GM12878 (cell line): ENCODE data around the gene MYOM1. TPM values are rescaled to one million over a fixed set of nuclear protein-coding genes. Genes with fewer than 3 reads are reported as not detected.

Experiments
- ATAC-seq: fragments of 200-7000 bp; cut with Tn5 transposase; 3 replicates; pipeline ENCODE4 v1.9.1; 2020; ENCODE audit warnings: mild to moderate bottlenecking, moderate library complexity
- BruUV-seq: library from RNA; stranded (reverse); fragments of 400-500 nt; replicated peaks from 2 replicates; lab custom pipeline; 2021; lab: Mats Ljungman, UMichigan
- CTCF ChIA-PET: fragments of 300-600 bp; sonication (Branson Sonifier 250); formaldehyde crosslinking; extraction: SDS; loops from one replicate; lab custom pipeline; 2021; ENCODE audit warnings: inconsistent platforms; lab: Yijun Ruan, JAX
- POLR2A ChIA-PET: fragments of 350-600 bp; formaldehyde crosslinking; extraction: SDS; loops from one replicate; lab custom pipeline; 2021; ENCODE audit warnings: inconsistent platforms; lab: Charles Lee
- RAD21 ChIA-PET: fragments of 300-600 bp; sonication (Branson Sonifier 250); formaldehyde crosslinking; loops from one replicate; lab custom pipeline; 2023; ENCODE audit warnings: antibody characterized with exemption; ENCODE audit not compliant: unreplicated experiment; lab: Charles Lee
- SMC1A ChIA-PET: fragments of 300-600 bp; sonication (Branson Sonifier 250); formaldehyde crosslinking; loops from one replicate; lab custom pipeline; 2023; ENCODE audit not compliant: unreplicated experiment, uncharacterized antibody; lab: Charles Lee
- DNase-seq: peaks from one replicate; pipeline ENCODE4 v3.0.0-alpha.2; 2011; ENCODE audit warnings: low read depth, low spot score
- FAIRE-seq: peaks from 3 replicates; lab custom pipeline; 2011; peaks lifted over from hg19 to GRCh38; lab: Jason Lieb, UNC
- H2AFZ ChIP-seq: 2 replicates; pipeline ENCODE4 v1.6.0; 2011; ENCODE audit warnings: low read depth, low read length, control low read depth; ENCODE audit not compliant: control insufficient read depth
- H3K27ac ChIP-seq: 2 replicates; pipeline ENCODE4 v1.5.1; 2011; ENCODE audit warnings: control low read depth; ENCODE audit not compliant: control insufficient read depth, insufficient read depth
- H3K27me3 ChIP-seq, 2 experiments: replicated peaks in 1 of 2; 2 replicates each; pipeline versions ENCODE4 v1.6.0 to v1.6.1; 2011; ENCODE audit warnings: low read length in 1 of 2; ENCODE audit not compliant: control insufficient read depth in 2 of 2, insufficient read depth in 2 of 2
- H3K36me3 ChIP-seq, 2 experiments: 2 replicates each; pipeline ENCODE4 v1.5.1; 2011; ENCODE audit warnings: low read length in 1 of 2; ENCODE audit not compliant: control insufficient read depth in 2 of 2, insufficient read depth in 2 of 2
- H3K4me1 ChIP-seq: 2 replicates; pipeline ENCODE4 v1.6.1; 2011; ENCODE audit warnings: mild to moderate bottlenecking, low read length, moderate library complexity, mixed read lengths; ENCODE audit not compliant: control insufficient read depth, insufficient read depth
- H3K4me2 ChIP-seq: 2 replicates; pipeline ENCODE4 v1.6.0; 2011; ENCODE audit warnings: control low read depth; ENCODE audit not compliant: control insufficient read depth, insufficient read depth
- H3K4me3 ChIP-seq: fragments of 200-600 bp; sonication (generic); 2 replicates; pipeline ENCODE4 v1.5.1; 2016
- H3K79me2 ChIP-seq: 2 replicates; pipeline ENCODE4 v1.6.0; 2011; ENCODE audit warnings: low read length; ENCODE audit not compliant: control insufficient read depth, insufficient read depth
- H3K9ac ChIP-seq: 2 replicates; pipeline ENCODE4 v1.8.0; 2011; ENCODE audit warnings: low read length, control low read depth, mixed read lengths; ENCODE audit not compliant: control insufficient read depth, insufficient read depth
- H3K9me3 ChIP-seq: replicated peaks from 3 replicates; pipeline ENCODE4 v1.5.1; 2011; ENCODE audit warnings: mild to moderate bottlenecking, low read length; ENCODE audit not compliant: control insufficient read depth, insufficient read depth
- H4K20me1 ChIP-seq: 2 replicates; pipeline ENCODE4 v1.6.0; 2011; ENCODE audit not compliant: control insufficient read depth, insufficient read depth
- ATF7 ChIP-seq: fragments of 450-650 bp; IDR thresholded peaks from 2 replicates; pipeline ENCODE4 v1.6.1; 2016; ENCODE audit warnings: low read depth, mild to moderate bottlenecking
- BCL11A ChIP-seq: IDR thresholded peaks from 2 replicates; pipeline ENCODE4 v1.6.1; 2011; ENCODE audit warnings: low read depth, low read length
- JUNB ChIP-seq: IDR thresholded peaks from 2 replicates; pipeline ENCODE4 v1.6.1; 2016; ENCODE audit warnings: antibody characterized with exemption, mild to moderate bottlenecking
- MEF2A ChIP-seq: IDR thresholded peaks from 2 replicates; pipeline ENCODE4 v1.6.1; 2011; ENCODE audit warnings: low read depth, mild to moderate bottlenecking, low read length, moderate library complexity; ENCODE audit not compliant: insufficient read depth
- MYC ChIP-seq: IDR thresholded peaks from 2 replicates; pipeline ENCODE4 v1.6.1; 2011; ENCODE audit warnings: mild to moderate bottlenecking, low read length, moderate library complexity, inconsistent platforms; ENCODE audit not compliant: insufficient read depth, insufficient replicate concordance, insufficient read length, severe bottlenecking
- POLR2AphosphoS5 ChIP-seq: IDR thresholded peaks from 2 replicates; pipeline ENCODE4 v1.6.1; 2011; ENCODE audit warnings: mild to moderate bottlenecking, low read length, inconsistent platforms
- RAD51 ChIP-seq: fragments of 450-650 bp; IDR thresholded peaks from 2 replicates; pipeline ENCODE4 v1.6.1; 2016; ENCODE audit warnings: moderate library complexity, mild to moderate bottlenecking, inconsistent platforms
- SMARCA5 ChIP-seq: fragments of 450-650 bp; IDR thresholded peaks from 2 replicates; pipeline ENCODE4 v1.6.1; 2017; ENCODE audit warnings: mild to moderate bottlenecking
- WGBS: methylation state at CpG from one replicate; pipeline ENCODE4 v1.1.6; 2016; ENCODE audit warnings: low lambda C conversion rate; ENCODE audit not compliant: insufficient replicate concordance, insufficient coverage; ENCODE audit errors: missing lambda C conversion rate; 5-methylcytosine and 5-hydroxymethylcytosine counted together
- in situ Hi-C: fragments of 300-500 bp; cut with MboI; formaldehyde crosslinking; loops from 9 replicates; pipeline ENCODE4 v1.14.3; 2018; ENCODE audit warnings: mixed read lengths
- intact Hi-C: fragments of 100-400 bp; cut with micrococcal nuclease; formaldehyde crosslinking; loops from one replicate; pipeline ENCODE4 v1.14.2; 2022; ENCODE audit not compliant: unreplicated experiment
- polyA plus RNA-seq, 11 experiments: library from polyadenylated mRNA; depleted of rRNA in 4 of 11; unstranded in 6 of 11; stranded (reverse) in 5 of 11; fragments of >200 nt; fragmentation: Nextera tagmentation in 4 of 11; fragmentation: Illumina TruSeq in 1 of 11; extraction: Ambion mirVana in 4 of 11; extraction: Trizol in 1 of 11; gene quantifications; 1 replicate in 1 of 11; 2 replicates in 10 of 11; pipeline versions ENCODE4 v1.2.1 to v1.2.3, GENCODE V29; 2011 to 2016; ENCODE audit warnings: inconsistent platforms in 2 of 11, missing spikeins in 2 of 11, low read depth in 1 of 11
- total RNA-seq, 4 experiments: library from RNA; depleted of rRNA in 3 of 4; stranded (reverse); fragments of >200 nt in 3 of 4; fragmentation: Illumina TruSeq in 1 of 4; extraction: Trizol in 1 of 4; gene quantifications; 2 replicates each; pipeline versions ENCODE4 v1.2.1 to v1.2.3, GENCODE V29; 2013 to 2021
- TF ChIP-seq, protein P1 (sequence below): IDR thresholded peaks from 2 replicates; pipeline ENCODE4 v1.6.1; 2012; ENCODE audit warnings: improper control_type of control experiment, low read depth, low read length; ENCODE audit not compliant: insufficient replicate concordance
- TF ChIP-seq, protein P2 (sequence below): fragments of 450-650 bp; IDR thresholded peaks from 2 replicates; pipeline ENCODE4 v1.6.1; 2016; ENCODE audit warnings: mild to moderate bottlenecking

The MYOM1 gene
- total and polyA plus RNA-seq, 10 of the 15 experiments (the other 5 are each of a cell fraction or from before 2014, with no cell fraction given), result 0.06 to 1.0 (median 0.57) TPM

DNA sequence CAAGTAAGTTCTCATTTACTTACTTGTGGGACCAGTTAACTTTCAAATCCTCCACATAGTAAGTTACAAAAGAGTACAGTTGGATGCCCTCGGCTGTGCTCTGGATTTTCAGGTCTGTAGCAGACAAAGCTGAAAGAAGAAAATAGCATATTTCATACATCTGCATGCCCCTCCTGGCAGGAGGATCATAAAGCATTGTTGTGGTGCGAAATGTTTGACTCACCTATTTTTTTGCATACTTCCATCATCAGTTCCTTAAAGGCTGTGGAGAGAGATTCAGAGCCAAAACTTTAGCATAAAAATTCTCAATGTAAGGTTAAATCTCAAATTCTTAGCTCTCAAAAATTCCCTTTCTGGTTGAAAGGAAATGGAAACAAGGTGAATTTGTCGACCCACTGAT, 136.0 kb downstream of the MYOM1 start:
- no peak overlapping the region for H2AFZ ChIP-seq
- no peaks in the 10 kb centered on the region for H4K20me1 ChIP-seq
- no peaks in the 10 kb centered on the region for H3K9me3 ChIP-seq
- intact Hi-C loops, result no loop called here
- ChIA-PET RAD21 (no interaction called here), CTCF (interaction anchor here (0.6 to 1.7 kb wide), 3 partner anchors 42 to 98 kb away, joined by 3 read pairs; no protein-coding TSS in a partner anchor), SMC1A (interaction anchor here (1.3 kb wide), 1 partner anchor 89 kb away, joined by 3 read pairs; no protein-coding TSS in a partner anchor), POLR2A (no interaction called here)
- DNase-seq (no peak), FAIRE-seq (no peak)
- H3K79me2 ChIP-seq, result no peaks in the 10 kb centered on the region
- no peaks in the 10 kb centered on the region for H3K4me1 ChIP-seq
- no TSS peak for BruUV-seq
- H3K4me2 ChIP-seq, result no peak overlapping the region
- no peak overlapping the region for H3K9ac ChIP-seq
- no peaks in the 10 kb centered on the region for H3K36me3 ChIP-seq
- no peak overlapping the region for H3K4me3 ChIP-seq
- in situ Hi-C loops, result no loop called here
- H3K27ac ChIP-seq, result no peak overlapping the region
- WGBS, result 64% methylated on average over 3 of the region's 3 CpGs
- TF ChIP-seq, protein P1, sequence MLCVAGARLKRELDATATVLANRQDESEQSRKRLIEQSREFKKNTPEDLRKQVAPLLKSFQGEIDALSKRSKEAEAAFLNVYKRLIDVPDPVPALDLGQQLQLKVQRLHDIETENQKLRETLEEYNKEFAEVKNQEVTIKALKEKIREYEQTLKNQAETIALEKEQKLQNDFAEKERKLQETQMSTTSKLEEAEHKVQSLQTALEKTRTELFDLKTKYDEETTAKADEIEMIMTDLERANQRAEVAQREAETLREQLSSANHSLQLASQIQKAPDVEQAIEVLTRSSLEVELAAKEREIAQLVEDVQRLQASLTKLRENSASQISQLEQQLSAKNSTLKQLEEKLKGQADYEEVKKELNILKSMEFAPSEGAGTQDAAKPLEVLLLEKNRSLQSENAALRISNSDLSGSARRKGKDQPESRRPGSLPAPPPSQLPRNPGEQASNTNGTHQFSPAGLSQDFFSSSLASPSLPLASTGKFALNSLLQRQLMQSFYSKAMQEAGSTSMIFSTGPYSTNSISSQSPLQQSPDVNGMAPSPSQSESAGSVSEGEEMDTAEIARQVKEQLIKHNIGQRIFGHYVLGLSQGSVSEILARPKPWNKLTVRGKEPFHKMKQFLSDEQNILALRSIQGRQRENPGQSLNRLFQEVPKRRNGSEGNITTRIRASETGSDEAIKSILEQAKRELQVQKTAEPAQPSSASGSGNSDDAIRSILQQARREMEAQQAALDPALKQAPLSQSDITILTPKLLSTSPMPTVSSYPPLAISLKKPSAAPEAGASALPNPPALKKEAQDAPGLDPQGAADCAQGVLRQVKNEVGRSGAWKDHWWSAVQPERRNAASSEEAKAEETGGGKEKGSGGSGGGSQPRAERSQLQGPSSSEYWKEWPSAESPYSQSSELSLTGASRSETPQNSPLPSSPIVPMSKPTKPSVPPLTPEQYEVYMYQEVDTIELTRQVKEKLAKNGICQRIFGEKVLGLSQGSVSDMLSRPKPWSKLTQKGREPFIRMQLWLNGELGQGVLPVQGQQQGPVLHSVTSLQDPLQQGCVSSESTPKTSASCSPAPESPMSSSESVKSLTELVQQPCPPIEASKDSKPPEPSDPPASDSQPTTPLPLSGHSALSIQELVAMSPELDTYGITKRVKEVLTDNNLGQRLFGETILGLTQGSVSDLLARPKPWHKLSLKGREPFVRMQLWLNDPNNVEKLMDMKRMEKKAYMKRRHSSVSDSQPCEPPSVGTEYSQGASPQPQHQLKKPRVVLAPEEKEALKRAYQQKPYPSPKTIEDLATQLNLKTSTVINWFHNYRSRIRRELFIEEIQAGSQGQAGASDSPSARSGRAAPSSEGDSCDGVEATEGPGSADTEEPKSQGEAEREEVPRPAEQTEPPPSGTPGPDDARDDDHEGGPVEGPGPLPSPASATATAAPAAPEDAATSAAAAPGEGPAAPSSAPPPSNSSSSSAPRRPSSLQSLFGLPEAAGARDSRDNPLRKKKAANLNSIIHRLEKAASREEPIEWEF, result no peak
- TF ChIP-seq JUNB (no peak), SMARCA5 (no peak), BCL11A (no peak), MYC (no peak), RAD51 (no peak), ATF7 (no peak), MEF2A (no peak), POLR2AphosphoS5 (no peak)
- TF ChIP-seq, protein P2, sequence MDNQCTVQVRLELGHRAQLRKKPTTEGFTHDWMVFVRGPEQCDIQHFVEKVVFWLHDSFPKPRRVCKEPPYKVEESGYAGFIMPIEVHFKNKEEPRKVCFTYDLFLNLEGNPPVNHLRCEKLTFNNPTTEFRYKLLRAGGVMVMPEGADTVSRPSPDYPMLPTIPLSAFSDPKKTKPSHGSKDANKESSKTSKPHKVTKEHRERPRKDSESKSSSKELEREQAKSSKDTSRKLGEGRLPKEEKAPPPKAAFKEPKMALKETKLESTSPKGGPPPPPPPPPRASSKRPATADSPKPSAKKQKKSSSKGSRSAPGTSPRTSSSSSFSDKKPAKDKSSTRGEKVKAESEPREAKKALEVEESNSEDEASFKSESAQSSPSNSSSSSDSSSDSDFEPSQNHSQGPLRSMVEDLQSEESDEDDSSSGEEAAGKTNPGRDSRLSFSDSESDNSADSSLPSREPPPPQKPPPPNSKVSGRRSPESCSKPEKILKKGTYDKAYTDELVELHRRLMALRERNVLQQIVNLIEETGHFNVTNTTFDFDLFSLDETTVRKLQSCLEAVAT, result no peak
- TF ChIP-seq, all 136 proteins: peak for 0
- H3K27me3 ChIP-seq, result no peaks in the 10 kb centered on the region
- no peak for ATAC-seq
